ENCODE measurements around the gene NTHL1. TPM values are rescaled to one million over a fixed set of nuclear protein-coding genes. Genes with fewer than 3 reads are reported as not detected.

The NTHL1 gene
- total RNA-seq, 1 experiment from 2014 or later = 51.6 TPM

DNA sequence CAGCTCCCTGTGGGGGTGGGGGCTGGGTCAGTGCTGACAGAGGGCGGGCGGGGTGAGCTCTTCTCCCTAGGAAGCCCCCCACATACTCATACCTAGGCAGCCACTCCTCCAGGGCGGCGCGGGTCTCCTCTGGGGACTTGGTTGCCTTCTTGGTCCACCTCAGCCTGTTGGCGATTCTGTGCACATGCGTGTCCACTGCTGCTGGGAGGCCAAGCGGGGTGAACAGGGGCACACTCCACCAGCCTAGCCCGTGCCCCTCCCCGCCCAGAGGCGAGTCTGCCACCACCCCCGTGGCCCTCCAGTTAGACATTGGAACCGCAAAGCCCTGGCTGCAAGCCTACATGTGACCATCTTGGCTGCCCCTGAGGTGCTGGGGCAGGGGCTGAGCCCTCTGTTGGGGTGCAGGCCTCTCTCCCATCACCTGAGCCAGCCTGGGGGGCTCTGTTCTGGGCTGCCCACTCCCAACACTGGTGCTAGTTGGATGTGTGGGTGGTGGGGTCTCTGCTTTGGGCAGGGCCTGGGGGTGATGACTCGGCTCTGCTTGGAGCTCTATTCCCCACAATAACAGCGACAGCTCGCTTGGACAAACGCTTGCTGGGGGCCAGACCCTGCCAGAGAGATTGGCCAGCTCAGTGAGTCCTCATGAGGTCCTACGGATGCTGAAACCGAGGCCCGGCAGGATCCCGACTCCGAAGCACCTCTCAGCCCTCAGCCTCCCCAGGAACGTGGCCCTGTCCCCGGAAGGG, 7.4 kb downstream of the NTHL1 start:
- CTCF ChIA-PET = no interaction called here
- peaks cover 34% of the 10 kb centered on the region for H3K4me1 ChIP-seq (ENCODE audit: insufficient read depth, low read length, poor library complexity, severe bottlenecking)
- no peak overlapping the region for H3K4me3 ChIP-seq (ENCODE audit: low read depth, low read length, poor library complexity, severe bottlenecking)
- BruUV-seq (replicated peaks) = no TSS peak
- no peak for DNase-seq (ENCODE audit: low spot score)
- TF ChIP-seq CTCF (conservative IDR thresholded peaks at IDR 0.05; ENCODE audit: low read depth, low read length) (no peak), EZH2 (IDR thresholded peaks at IDR 0.05; ENCODE audit: borderline replicate concordance, low read depth, low read length, poor library complexity, severe bottlenecking) (no peak)
- intact Hi-C loops (cut with micrococcal nuclease; ENCODE audit: unreplicated experiment) = no loop called here
- H3K36me3 ChIP-seq (ENCODE audit: insufficient read depth, low read length, poor library complexity, severe bottlenecking) = peaks cover 4% of the 10 kb centered on the region
- POLR2A ChIA-PET (ENCODE audit: low non-redundant PET) = no interaction called here
- H3K27ac ChIP-seq (ENCODE audit: low read depth, low read length, poor library complexity, severe bottlenecking) = peak overlapping the region; percentile 37
- no peaks in the 10 kb centered on the region for H3K27me3 ChIP-seq (replicated peaks; ENCODE audit: insufficient read depth, low read depth, low read length, poor library complexity)
- H3K9me3 ChIP-seq (ENCODE audit: low read depth, low read length, poor library complexity, severe bottlenecking) = no peaks in the 10 kb centered on the region

DNA sequence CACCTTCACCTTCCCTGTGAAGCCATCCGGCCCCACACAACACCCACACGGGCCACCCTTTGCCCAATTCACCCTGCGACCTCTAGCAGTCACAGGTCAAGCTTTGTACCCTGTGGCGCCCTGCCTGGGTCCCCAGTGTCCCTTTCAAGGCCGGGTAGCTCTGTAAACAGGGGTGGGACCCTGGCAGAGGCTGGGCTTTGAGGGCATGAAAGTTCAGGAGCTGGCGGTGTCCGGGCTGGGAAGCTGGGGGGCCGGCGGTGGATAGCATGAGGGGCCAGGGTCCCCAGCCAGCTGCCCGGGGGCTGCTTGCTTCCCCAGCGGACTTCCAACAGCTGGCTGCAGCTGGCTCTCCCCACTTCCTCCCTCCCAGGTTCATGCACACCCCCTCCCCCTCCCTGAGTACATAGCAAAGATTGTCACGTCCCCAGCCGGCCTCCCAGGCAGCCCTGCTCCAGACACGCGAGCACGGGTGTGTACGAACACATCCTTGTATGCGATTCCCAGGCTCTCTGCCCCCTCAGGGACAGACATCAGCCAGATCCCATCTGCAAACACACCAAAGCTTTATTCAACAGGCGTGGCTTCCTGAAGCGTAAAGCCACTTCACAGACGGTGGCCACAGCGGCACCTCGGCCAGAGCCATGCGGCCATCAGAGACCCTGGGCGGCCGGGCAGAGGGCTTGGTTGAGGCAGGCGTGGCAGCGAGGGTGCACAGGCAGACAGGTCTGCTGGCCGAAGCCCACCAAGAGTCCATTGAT, 8.2 kb downstream of the NTHL1 start:
- intact Hi-C loops (cut with micrococcal nuclease; ENCODE audit: unreplicated experiment) = no loop called here

More for the DNA sequence above, 8.2 kb downstream of the NTHL1 start:
- CTCF ChIA-PET = no interaction called here
- no TSS peak for BruUV-seq (replicated peaks)
- Histone ChIP-seq H3K4me3 (ENCODE audit: low read depth, low read length, poor library complexity, severe bottlenecking) (no peak overlapping the region), H3K9me3 (ENCODE audit: low read depth, low read length, poor library complexity, severe bottlenecking) (no peaks in the 10 kb centered on the region), H3K4me1 (ENCODE audit: insufficient read depth, low read length, poor library complexity, severe bottlenecking) (peaks cover 34% of the 10 kb centered on the region), H3K36me3 (ENCODE audit: insufficient read depth, low read length, poor library complexity, severe bottlenecking) (peaks cover 4% of the 10 kb centered on the region), H3K27me3 (replicated peaks; ENCODE audit: insufficient read depth, low read depth, low read length, poor library complexity) (no peaks in the 10 kb centered on the region), H3K27ac (ENCODE audit: low read depth, low read length, poor library complexity, severe bottlenecking) (peak overlapping the region; percentile 54)
- peak; percentile 43 for DNase-seq (ENCODE audit: low spot score)
- POLR2A ChIA-PET (ENCODE audit: low non-redundant PET) = no interaction called here
- no peak for TF ChIP-seq EZH2 (IDR thresholded peaks at IDR 0.05; ENCODE audit: borderline replicate concordance, low read depth, low read length, poor library complexity, severe bottlenecking)
- no peak for TF ChIP-seq CTCF (conservative IDR thresholded peaks at IDR 0.05; ENCODE audit: low read depth, low read length)
